B cell (primary cell): Measurements from ENCODE around the gene SLC10A6. TPM values are rescaled to one million over a fixed set of nuclear protein-coding genes. Genes with fewer than 3 reads are reported as not detected.

Source experiments
- ATAC-seq: fragments of 200-7000 bp; cut with Tn5 transposase; one replicate; pipeline ENCODE4 v1.10.0; 2021; ENCODE audit warnings: low read depth, mild to moderate bottlenecking, moderate number of reproducible peaks, moderate library complexity
- CTCF ChIA-PET: fragments of 350-600 bp; sonication (Branson Sonifier 250); formaldehyde crosslinking; loops from one replicate; lab custom pipeline; 2021; ENCODE audit warnings: antibody characterized with exemption, inconsistent platforms; lab: Charles Lee
- POLR2A ChIA-PET: fragments of 350-600 bp; sonication (Branson Sonifier 250); formaldehyde crosslinking; loops from one replicate; lab custom pipeline; 2021; ENCODE audit warnings: antibody characterized with exemption; lab: Charles Lee
- DNase-seq: peaks from one replicate; pipeline ENCODE4 v3.0.0; 2013
- H2AFZ ChIP-seq: 2 replicates; pipeline ENCODE4 v1.6.1; 2012; ENCODE audit warnings: mild to moderate bottlenecking, low read depth, low read length; ENCODE audit not compliant: insufficient read depth, poor library complexity, severe bottlenecking
- H3K27ac ChIP-seq, 2 donors: 1 replicate in 1 of 2; 2 replicates in 1 of 2; pipeline ENCODE4 v1.5.1; 2012 to 2013; ENCODE audit warnings: low read length in 2 of 2, mild to moderate bottlenecking in 2 of 2, moderate library complexity in 1 of 2
- H3K27me3 ChIP-seq, 4 experiments: fragments of 200-600 bp in 1 of 4; sonication (generic) in 1 of 4; replicated peaks in 1 of 4; 1 replicate in 2 of 4; 2 replicates in 2 of 4; pipeline versions ENCODE4 v1.6.1 to v1.7.0; 2013 to 2016; ENCODE audit warnings: low read length in 3 of 4, mild to moderate bottlenecking in 2 of 4, mixed read lengths in 1 of 4, moderate library complexity in 1 of 4; ENCODE audit not compliant: insufficient read depth in 4 of 4, control insufficient read depth in 3 of 4; ENCODE audit errors: control extremely low read depth in 1 of 4
- H3K36me3 ChIP-seq, 2 experiments: replicated peaks in 1 of 2; 1 replicate in 1 of 2; 2 replicates in 1 of 2; pipeline versions ENCODE4 v1.6.1 to v1.7.1; 2013; ENCODE audit warnings: low read length in 1 of 2; ENCODE audit not compliant: insufficient read depth in 2 of 2, control insufficient read depth in 1 of 2; ENCODE audit errors: control extremely low read depth in 1 of 2, extremely low read depth in 1 of 2
- H3K4me1 ChIP-seq, 2 donors: fragments of 200-600 bp in 1 of 2; sonication (generic) in 1 of 2; 1 replicate in 1 of 2; 2 replicates in 1 of 2; pipeline versions ENCODE4 v1.5.1 to v1.6.1; 2013 to 2017; ENCODE audit warnings: low read length in 2 of 2; ENCODE audit not compliant: control insufficient read depth in 2 of 2, insufficient read depth in 2 of 2
- H3K4me2 ChIP-seq: replicated peaks from 2 replicates; pipeline ENCODE3; 2012; ENCODE audit warnings: mild to moderate bottlenecking, low read depth, low read length; ENCODE audit not compliant: poor library complexity, severe bottlenecking
- H3K4me3 ChIP-seq, 5 experiments: fragments of 200-600 bp in 1 of 5; sonication (generic) in 1 of 5; 1 replicate in 3 of 5; 2 replicates in 2 of 5; pipeline versions ENCODE4 v1.5.1 to v1.7.0; 2011 to 2016; ENCODE audit warnings: low read length in 4 of 5, mild to moderate bottlenecking in 4 of 5, low read depth in 2 of 5, control low read depth in 1 of 5, moderate library complexity in 1 of 5; ENCODE audit not compliant: insufficient read depth in 1 of 5; ENCODE audit errors: control extremely low read depth in 1 of 5, extremely low read depth in 1 of 5
- H3K79me2 ChIP-seq: fragments of 200-600 bp; sonication (generic); one replicate; pipeline ENCODE4 v1.6.0; 2016; ENCODE audit warnings: low read length; ENCODE audit not compliant: control insufficient read depth, insufficient read depth
- H3K9ac ChIP-seq: fragments of 200-600 bp; sonication (generic); 2 replicates; pipeline ENCODE4 v1.6.1; 2017; ENCODE audit warnings: mild to moderate bottlenecking, low read length, moderate library complexity
- H3K9me3 ChIP-seq, 3 donors: one replicate each; pipeline versions ENCODE4 v1.6.1 to v1.7.1; 2013; ENCODE audit warnings: low read length in 2 of 3; ENCODE audit not compliant: control insufficient read depth in 2 of 3, insufficient read depth in 1 of 3; ENCODE audit errors: control extremely low read depth in 1 of 3
- H4K20me1 ChIP-seq: 2 replicates; pipeline ENCODE4 v1.6.0; 2012; ENCODE audit warnings: mild to moderate bottlenecking, low read length; ENCODE audit not compliant: insufficient read depth, control insufficient read depth, poor library complexity, severe bottlenecking
- H3K27ac Mint-ChIP-seq: one replicate; pipeline ENCODE4 v1.8.0; 2021; ENCODE audit warnings: mixed read lengths
- H3K27me3 Mint-ChIP-seq: one replicate; pipeline ENCODE4 v1.8.0; 2021; ENCODE audit warnings: mixed read lengths
- H3K4me1 Mint-ChIP-seq: one replicate; pipeline ENCODE4 v1.8.0; 2021; ENCODE audit warnings: mixed read lengths
- H3K4me3 Mint-ChIP-seq: one replicate; pipeline ENCODE4 v1.8.0; 2021; ENCODE audit warnings: mixed read lengths
- H3K9me3 Mint-ChIP-seq: one replicate; pipeline ENCODE4 v1.8.0; 2022; ENCODE audit warnings: mixed read lengths; ENCODE audit not compliant: insufficient read depth
- EZH2 ChIP-seq: IDR thresholded peaks from 2 replicates; pipeline ENCODE4 v1.6.1; 2012; ENCODE audit warnings: borderline replicate concordance, low read depth, mild to moderate bottlenecking, moderate library complexity, low read length; ENCODE audit not compliant: insufficient read depth, poor library complexity, severe bottlenecking
- WGBS: methylation state at CpG from one replicate; pipeline ENCODE4 v1.1.5; 2013; ENCODE audit warnings: missing lambda C conversion rate; ENCODE audit not compliant: insufficient coverage; 5-methylcytosine and 5-hydroxymethylcytosine counted together
- intact Hi-C: fragments of 100-400 bp; cut with micrococcal nuclease; formaldehyde crosslinking; loops from one replicate; pipeline ENCODE4 v1.10.0; 2022
- polyA plus RNA-seq: library from polyadenylated mRNA; depleted of rRNA; stranded (reverse); fragments of >200 nt; gene quantifications from 2 replicates; pipeline ENCODE4 v1.2.3, GENCODE V29; 2012
- total RNA-seq, 2 donors: library from RNA; stranded (reverse); fragments of 120-200 nt in 1 of 2; gene quantifications; 1 replicate in 1 of 2; 2 replicates in 1 of 2; pipeline versions ENCODE4 v1.2.3 to v1.2.4, GENCODE V29; 2013 to 2022
- TF ChIP-seq, protein P1 (sequence below): fragments of 200-600 bp; IDR thresholded peaks from one replicate; pipeline ENCODE4 v1.8.0; 2022; ENCODE audit warnings: antibody characterized with exemption, mild to moderate bottlenecking

SLC10A6 gene
- total and polyA plus RNA-seq, 2 donors (not counting 1 experiment from before 2014, with no cell fraction given), result not detected

GRCh38 chr4:86788826-86789225, 60.4 kb downstream of the SLC10A6 start:
- POLR2A ChIA-PET, result no interaction called here
- Histone ChIP-seq H3K4me3 (no peak overlapping the region), H3K4me2 (no peak overlapping the region), H3K9me3 (peaks cover 0 to 6% (median 0%) of the 10 kb centered on the region in 3 donors), H4K20me1 (no peaks in the 10 kb centered on the region), H3K9ac (no peak overlapping the region), H3K27ac (no peak overlapping the region), H3K4me1 (no peaks in the 10 kb centered on the region), H3K27me3 (peaks cover 0 to 2% (median 0%) of the 10 kb centered on the region in 4 experiments), H3K79me2 (no peaks in the 10 kb centered on the region), H2AFZ (no peak overlapping the region), H3K36me3 (no peaks in the 10 kb centered on the region)
- Mint-ChIP-seq H3K4me1 (no peaks in the 10 kb centered on the region), H3K4me3 (no peak overlapping the region), H3K27ac (no peak overlapping the region), H3K9me3 (no peaks in the 10 kb centered on the region), H3K27me3 (peaks cover 5% of the 10 kb centered on the region)
- DNase-seq (no peak), ATAC-seq (no peak)
- WGBS, result 86% methylated on average over 2 of the region's 2 CpGs
- CTCF ChIA-PET, result no interaction called here
- TF ChIP-seq, protein P1, sequence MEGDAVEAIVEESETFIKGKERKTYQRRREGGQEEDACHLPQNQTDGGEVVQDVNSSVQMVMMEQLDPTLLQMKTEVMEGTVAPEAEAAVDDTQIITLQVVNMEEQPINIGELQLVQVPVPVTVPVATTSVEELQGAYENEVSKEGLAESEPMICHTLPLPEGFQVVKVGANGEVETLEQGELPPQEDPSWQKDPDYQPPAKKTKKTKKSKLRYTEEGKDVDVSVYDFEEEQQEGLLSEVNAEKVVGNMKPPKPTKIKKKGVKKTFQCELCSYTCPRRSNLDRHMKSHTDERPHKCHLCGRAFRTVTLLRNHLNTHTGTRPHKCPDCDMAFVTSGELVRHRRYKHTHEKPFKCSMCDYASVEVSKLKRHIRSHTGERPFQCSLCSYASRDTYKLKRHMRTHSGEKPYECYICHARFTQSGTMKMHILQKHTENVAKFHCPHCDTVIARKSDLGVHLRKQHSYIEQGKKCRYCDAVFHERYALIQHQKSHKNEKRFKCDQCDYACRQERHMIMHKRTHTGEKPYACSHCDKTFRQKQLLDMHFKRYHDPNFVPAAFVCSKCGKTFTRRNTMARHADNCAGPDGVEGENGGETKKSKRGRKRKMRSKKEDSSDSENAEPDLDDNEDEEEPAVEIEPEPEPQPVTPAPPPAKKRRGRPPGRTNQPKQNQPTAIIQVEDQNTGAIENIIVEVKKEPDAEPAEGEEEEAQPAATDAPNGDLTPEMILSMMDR, result no peak
- TF ChIP-seq EZH2, result no peak
- intact Hi-C loops, result no loop called here

DNA sequence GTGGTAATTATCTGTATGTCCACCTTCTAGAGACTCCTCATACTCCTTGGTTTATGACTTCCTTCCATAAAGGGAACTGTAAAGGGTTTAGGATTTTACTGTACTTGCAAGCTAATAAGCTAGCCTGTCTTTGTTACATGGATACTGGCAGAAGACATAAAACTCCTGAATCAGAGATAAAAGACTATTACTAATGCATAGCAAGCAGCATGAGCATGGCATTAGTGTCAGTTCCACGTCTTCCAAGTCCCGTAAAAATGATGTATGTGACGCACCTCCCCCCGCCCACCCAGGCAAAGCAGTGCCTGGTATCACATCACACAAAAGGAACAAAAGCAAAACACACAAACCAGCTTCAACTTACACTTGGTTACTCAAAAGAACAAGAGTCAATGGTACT, 71.0 kb downstream of the SLC10A6 start:
- no peak overlapping the region for H3K9ac ChIP-seq
- no peaks in the 10 kb centered on the region for H3K27me3 ChIP-seq
- no peak for TF ChIP-seq EZH2
- TF ChIP-seq, protein P1, result no peak
- Mint-ChIP-seq H3K27ac (no peak overlapping the region), H3K9me3 (no peaks in the 10 kb centered on the region), H3K27me3 (no peaks in the 10 kb centered on the region), H3K4me3 (no peak overlapping the region), H3K4me1 (no peaks in the 10 kb centered on the region)
- no peak for DNase-seq
- H3K4me1 ChIP-seq, result no peaks in the 10 kb centered on the region
- no peaks in the 10 kb centered on the region for H3K79me2 ChIP-seq
- H3K4me3 ChIP-seq, result no peak overlapping the region
- H3K9me3 ChIP-seq, result no peaks in the 10 kb centered on the region
- intact Hi-C loops, result no loop called here
- H2AFZ ChIP-seq, result no peak overlapping the region
- no peak for ATAC-seq
- CTCF ChIA-PET, result no interaction called here
- H3K27ac ChIP-seq, result no peak overlapping the region
- H3K4me2 ChIP-seq, result no peak overlapping the region
- H3K36me3 ChIP-seq, result no peaks in the 10 kb centered on the region
- WGBS, result 93% methylated on average over 4 of the region's 4 CpGs
- no peaks in the 10 kb centered on the region for H4K20me1 ChIP-seq
- POLR2A ChIA-PET, result no interaction called here
